Measurements from ENCODE around the gene SMIM14.

GRCh38 chr4:39497909-39498726 lies 140.5 kb downstream of the SMIM14 start:
- no peak for TF ChIP-seq EZH2phosphoT487 (IDR thresholded peaks at IDR 0.05)
- TF ChIP-seq EZH2 (IDR thresholded peaks at IDR 0.05), result no peak
- TF ChIP-seq CTCF (IDR thresholded peaks at IDR 0.05), result no peak

All from neural progenitor cell (in vitro differentiated cells).